ENCODE measurements around the gene ARHGAP32. TPM values are rescaled to one million over a fixed set of nuclear protein-coding genes. Genes with fewer than 3 reads are reported as not detected.
"Not testable (repeated sequence)": the region's sequence is repeated elsewhere in the genome, so short reads cannot be mapped to it uniquely, and the experiment has no call there.

Gene ARHGAP32
- total RNA-seq, 1 experiment from 2014 or later, result 22.0 TPM

DNA sequence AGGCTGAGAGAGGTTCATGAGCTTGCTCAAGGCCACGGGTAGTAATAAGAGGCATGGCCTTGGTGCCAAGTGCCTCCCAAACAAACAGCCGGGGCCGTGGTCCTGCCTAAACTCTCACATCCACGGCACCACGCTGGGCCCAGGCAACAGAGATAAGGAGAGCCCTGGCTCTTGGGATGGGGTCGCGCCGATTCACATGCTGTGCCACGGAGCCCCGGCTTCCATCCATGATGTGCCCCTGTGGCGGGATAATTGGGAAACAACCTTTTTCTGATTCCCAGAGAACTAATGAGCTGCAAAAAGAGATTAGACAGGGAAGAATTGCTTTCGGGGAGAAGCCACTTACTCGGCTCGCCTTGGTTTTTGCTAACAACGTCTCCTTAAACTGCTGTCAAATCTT lies 271.5 kb downstream of the ARHGAP32 start:
- H3K9me3 ChIP-seq (ENCODE audit: control insufficient read depth, low read depth, low read length), result no peaks in the 10 kb centered on the region
- DNase-seq, result no peak
- no peaks in the 10 kb centered on the region for H3K79me2 ChIP-seq (ENCODE audit: insufficient read depth, low read length)
- no peak overlapping the region for H2BK5ac ChIP-seq (ENCODE audit: insufficient read length, low read length)
- H3K23ac ChIP-seq (ENCODE audit: insufficient read length, low read depth, low read length), result no peak overlapping the region
- no peak overlapping the region for H2AFZ ChIP-seq (ENCODE audit: low read length)
- no peak overlapping the region for H3K27ac ChIP-seq (ENCODE audit: insufficient read length, low read depth, low read length)
- no peak overlapping the region for H3K56ac ChIP-seq (ENCODE audit: insufficient read length, low read depth, low read length)
- peaks cover 70% of the 10 kb centered on the region for H3K27me3 Mint-ChIP-seq (ENCODE audit: low read depth)
- no peaks in the 10 kb centered on the region for H3K23me2 ChIP-seq (ENCODE audit: insufficient read length, low read depth, low read length, poor library complexity, severe bottlenecking)
- no peak overlapping the region for H3T11ph ChIP-seq (ENCODE audit: low read length)
- H3K4me2 ChIP-seq (ENCODE audit: insufficient read depth, insufficient read length, low read length), result no peak overlapping the region
- no peak overlapping the region for H2BK120ac ChIP-seq (ENCODE audit: low read depth, low read length, poor library complexity, severe bottlenecking)
- H3K4ac ChIP-seq (ENCODE audit: low read depth, low read length), result no peak overlapping the region
- H3K18ac ChIP-seq (ENCODE audit: insufficient read length, low read depth, low read length), result no peak overlapping the region
- no peak overlapping the region for H2BK15ac ChIP-seq (ENCODE audit: low read depth, low read length)
- no peak overlapping the region for H3K9ac ChIP-seq (ENCODE audit: extremely low read depth, insufficient read length, low read length)
- no peak overlapping the region for H4K91ac ChIP-seq (ENCODE audit: insufficient read length, low read depth, low read length)
- H4K5ac ChIP-seq (ENCODE audit: insufficient read length, low read depth, low read length), result no peak overlapping the region
- WGBS (ENCODE audit: extremely low coverage, insufficient read length, low lambda C conversion rate), result no CpG with 5 or more reads among the region's 15 CpGs
- H3K79me1 ChIP-seq (ENCODE audit: insufficient read depth, low read depth, low read length, poor library complexity, severe bottlenecking), result no peaks in the 10 kb centered on the region
- no peak overlapping the region for H3K14ac ChIP-seq (ENCODE audit: insufficient read depth, low read length)
- H2BK20ac ChIP-seq (ENCODE audit: low read depth, low read length, poor library complexity, severe bottlenecking), result no peak overlapping the region
- H4K8ac ChIP-seq (replicated peaks; ENCODE audit: insufficient read length, low read depth, low read length), result no peak overlapping the region
- no peak overlapping the region for H3K27ac Mint-ChIP-seq
- H2BK12ac ChIP-seq (ENCODE audit: insufficient read length, low read depth, low read length), result no peak overlapping the region
- H2AK5ac ChIP-seq (ENCODE audit: insufficient read length, low read length), result no peak overlapping the region
- H3K36me3 Mint-ChIP-seq (ENCODE audit: insufficient read depth in 1 of 3, low read depth in 3 of 3), result no peaks in the 10 kb centered on the region
- H4K20me1 ChIP-seq (ENCODE audit: control insufficient read depth, insufficient read depth, insufficient read length), result no peaks in the 10 kb centered on the region
- peaks cover 15 to 20% of the 10 kb centered on the region in 2 experiments for H3K4me1 Mint-ChIP-seq
- H3K4me1 ChIP-seq (ENCODE audit: insufficient read depth, low read length), result no peaks in the 10 kb centered on the region
- H3K9me3 Mint-ChIP-seq, result peaks cover 0 to 6% of the 10 kb centered on the region in 2 experiments; a peak in 4 of 5 replicates
- H3K4me3 Mint-ChIP-seq, result no peak overlapping the region
- H3K27me3 ChIP-seq (ENCODE audit: insufficient read depth, low read length), result no peaks in the 10 kb centered on the region; the same call in 1 of the 2 replicates
- TF ChIP-seq, protein P1, sequence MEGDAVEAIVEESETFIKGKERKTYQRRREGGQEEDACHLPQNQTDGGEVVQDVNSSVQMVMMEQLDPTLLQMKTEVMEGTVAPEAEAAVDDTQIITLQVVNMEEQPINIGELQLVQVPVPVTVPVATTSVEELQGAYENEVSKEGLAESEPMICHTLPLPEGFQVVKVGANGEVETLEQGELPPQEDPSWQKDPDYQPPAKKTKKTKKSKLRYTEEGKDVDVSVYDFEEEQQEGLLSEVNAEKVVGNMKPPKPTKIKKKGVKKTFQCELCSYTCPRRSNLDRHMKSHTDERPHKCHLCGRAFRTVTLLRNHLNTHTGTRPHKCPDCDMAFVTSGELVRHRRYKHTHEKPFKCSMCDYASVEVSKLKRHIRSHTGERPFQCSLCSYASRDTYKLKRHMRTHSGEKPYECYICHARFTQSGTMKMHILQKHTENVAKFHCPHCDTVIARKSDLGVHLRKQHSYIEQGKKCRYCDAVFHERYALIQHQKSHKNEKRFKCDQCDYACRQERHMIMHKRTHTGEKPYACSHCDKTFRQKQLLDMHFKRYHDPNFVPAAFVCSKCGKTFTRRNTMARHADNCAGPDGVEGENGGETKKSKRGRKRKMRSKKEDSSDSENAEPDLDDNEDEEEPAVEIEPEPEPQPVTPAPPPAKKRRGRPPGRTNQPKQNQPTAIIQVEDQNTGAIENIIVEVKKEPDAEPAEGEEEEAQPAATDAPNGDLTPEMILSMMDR (conservative IDR thresholded peaks at IDR 0.05), result no peak

DNA sequence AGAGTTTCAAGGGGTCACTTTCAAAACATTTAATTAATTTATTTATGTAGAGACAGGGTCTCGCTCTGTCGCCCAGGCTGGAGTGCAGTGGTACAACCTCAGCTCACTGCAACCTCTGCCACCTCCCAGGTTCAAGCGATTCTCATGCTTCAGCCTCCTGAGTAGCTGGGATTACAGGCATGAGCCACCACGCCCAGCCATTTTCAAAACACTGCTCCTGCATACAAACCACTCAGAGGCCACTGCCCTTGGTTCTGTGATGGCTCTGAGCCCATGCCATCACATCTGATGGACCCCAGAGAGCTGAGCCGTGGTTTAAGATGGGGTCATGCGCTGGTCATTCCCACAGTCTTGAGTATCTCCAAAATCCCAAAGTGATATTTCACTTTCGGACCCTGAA lies 272.5 kb downstream of the ARHGAP32 start:
- H3K27ac ChIP-seq (ENCODE audit: insufficient read length, low read depth, low read length); H3K23ac ChIP-seq (ENCODE audit: insufficient read length, low read depth, low read length); H4K91ac ChIP-seq (ENCODE audit: insufficient read length, low read depth, low read length); H3K4ac ChIP-seq (ENCODE audit: low read depth, low read length); H3K9me3 Mint-ChIP-seq; H2BK5ac ChIP-seq (ENCODE audit: insufficient read length, low read length); H3K9ac ChIP-seq (ENCODE audit: extremely low read depth, insufficient read length, low read length); H2BK15ac ChIP-seq (ENCODE audit: low read depth, low read length); H3K79me2 ChIP-seq (ENCODE audit: insufficient read depth, low read length); H3K36me3 Mint-ChIP-seq (ENCODE audit: insufficient read depth in 1 of 3, low read depth in 3 of 3); DNase-seq; H2AFZ ChIP-seq (ENCODE audit: low read length); H3T11ph ChIP-seq (ENCODE audit: low read length); H2AK5ac ChIP-seq (ENCODE audit: insufficient read length, low read length); H3K79me1 ChIP-seq (ENCODE audit: insufficient read depth, low read depth, low read length, poor library complexity, severe bottlenecking); H2BK20ac ChIP-seq (ENCODE audit: low read depth, low read length, poor library complexity, severe bottlenecking); H4K8ac ChIP-seq (replicated peaks; ENCODE audit: insufficient read length, low read depth, low read length); H2BK12ac ChIP-seq (ENCODE audit: insufficient read length, low read depth, low read length); H3K18ac ChIP-seq (ENCODE audit: insufficient read length, low read depth, low read length); H3K27me3 ChIP-seq (ENCODE audit: insufficient read depth, low read length); H3K23me2 ChIP-seq (ENCODE audit: insufficient read length, low read depth, low read length, poor library complexity, severe bottlenecking); H3K56ac ChIP-seq (ENCODE audit: insufficient read length, low read depth, low read length); H2BK120ac ChIP-seq (ENCODE audit: low read depth, low read length, poor library complexity, severe bottlenecking); H3K9me3 ChIP-seq (ENCODE audit: control insufficient read depth, low read depth, low read length); H4K5ac ChIP-seq (ENCODE audit: insufficient read length, low read depth, low read length); H4K20me1 ChIP-seq (ENCODE audit: control insufficient read depth, insufficient read depth, insufficient read length); H3K27ac Mint-ChIP-seq; H3K4me3 Mint-ChIP-seq; H3K4me1 ChIP-seq (ENCODE audit: insufficient read depth, low read length); H3K4me2 ChIP-seq (ENCODE audit: insufficient read depth, insufficient read length, low read length); H3K14ac ChIP-seq (ENCODE audit: insufficient read depth, low read length); H3K4me1 Mint-ChIP-seq: not testable (repeated sequence)
- H3K27me3 Mint-ChIP-seq (ENCODE audit: low read depth), result peaks cover 68% of the 10 kb centered on the region
- WGBS (ENCODE audit: extremely low coverage, insufficient read length, low lambda C conversion rate), result no CpG with 5 or more reads among the region's 7 CpGs
